Activated CD4-positive, alpha-beta T cell treated with anti-CD3 and anti-CD28 coated beads, Interleukin-2, amount 50 U/mL, for 16 hours (primary cell): ENCODE results near the gene ZNF420.
"Not testable (repeated sequence)": the region's sequence is repeated elsewhere in the genome, so short reads cannot be mapped to it uniquely, and the experiment has no call there.

Source experiments
- DNase-seq: peaks from one replicate; pipeline ENCODE4 v3.0.0-alpha.2; 2020

ZNF420 gene

DNA sequence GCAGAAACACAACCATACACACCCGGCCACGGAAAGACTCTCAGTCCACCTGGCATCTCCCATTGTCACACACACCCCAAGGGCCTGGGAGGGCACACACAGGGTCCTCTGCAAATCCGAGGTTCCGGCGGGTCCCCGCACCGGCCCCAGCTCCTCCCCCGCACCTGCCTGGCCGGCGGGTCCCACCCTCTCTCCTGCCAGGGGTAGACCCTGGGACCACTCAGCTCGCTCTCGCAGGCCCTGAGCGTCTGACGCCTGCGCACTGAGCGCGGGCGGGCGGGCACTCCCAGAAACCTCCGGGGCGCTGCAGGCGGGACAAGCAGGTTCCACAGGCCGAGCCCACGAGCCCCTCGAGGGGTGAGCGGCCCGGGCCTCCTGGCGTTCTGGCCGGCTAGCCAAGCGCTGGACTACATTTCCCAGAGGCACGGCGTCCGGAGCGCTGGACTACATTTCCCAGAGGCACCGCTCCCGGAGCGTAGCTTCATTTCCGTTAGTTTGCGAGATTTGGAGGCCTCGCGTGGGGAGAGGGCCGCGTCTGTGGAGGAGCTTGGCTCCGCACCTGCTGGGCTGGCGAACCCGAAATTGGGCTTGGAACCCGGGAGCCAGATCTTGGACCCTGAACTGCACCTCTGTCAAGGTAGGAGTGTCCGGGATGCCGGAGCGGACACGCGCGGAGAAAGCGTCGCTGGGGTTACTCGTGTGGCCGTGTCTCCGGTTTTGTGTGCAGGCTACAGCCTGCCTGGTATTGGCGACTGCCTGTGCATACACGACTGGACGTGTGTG is at the start of gene ZNF420:
ZNF420 (plus strand) TSS at position 500 of the 783 bp plus-strand sequence. CDS start 10,686 bp downstream, outside the sequence.
- DNase-seq = peak; percentile 92

DNA sequence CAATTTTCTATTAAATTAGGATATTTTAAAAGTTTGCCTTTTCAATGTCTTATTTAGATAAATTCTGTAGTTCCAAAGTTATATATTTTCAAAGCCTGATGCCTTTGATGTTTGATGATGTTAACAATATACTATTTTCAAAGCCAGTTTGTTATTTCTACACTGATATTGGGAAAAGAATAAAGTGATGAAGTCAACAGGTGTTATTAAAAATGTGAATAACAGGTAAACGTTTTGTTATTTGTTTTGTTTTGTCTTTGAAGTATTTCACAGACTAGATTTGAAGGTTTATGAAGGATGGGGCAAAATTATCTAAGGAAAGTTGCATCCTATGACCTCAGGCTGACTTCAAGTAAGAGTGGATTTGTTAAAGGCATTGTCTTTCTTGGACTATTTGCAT is 33.1 kb upstream of the ZNF420 start:
- no peak for DNase-seq

DNA sequence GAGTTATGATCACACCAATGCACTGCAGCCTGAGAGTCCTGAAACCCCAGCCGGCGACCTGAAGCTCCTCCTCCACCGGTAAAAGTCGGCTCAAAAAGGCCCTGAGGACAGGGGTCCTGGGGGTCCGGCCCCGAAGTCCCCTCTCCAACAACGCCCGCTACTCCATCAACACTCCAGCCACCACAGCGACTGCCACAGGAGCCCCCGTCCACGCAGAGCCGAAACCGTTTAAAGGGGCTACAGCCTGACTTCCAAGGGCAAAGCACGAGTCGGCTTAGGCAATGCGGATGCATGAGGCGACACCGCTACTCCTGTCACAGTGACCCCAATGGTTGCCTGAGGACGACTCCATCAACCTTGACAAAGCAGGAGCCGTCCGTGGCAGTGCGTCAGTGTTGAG is 22.9 kb upstream of the ZNF420 start:
- no peak for DNase-seq

DNA sequence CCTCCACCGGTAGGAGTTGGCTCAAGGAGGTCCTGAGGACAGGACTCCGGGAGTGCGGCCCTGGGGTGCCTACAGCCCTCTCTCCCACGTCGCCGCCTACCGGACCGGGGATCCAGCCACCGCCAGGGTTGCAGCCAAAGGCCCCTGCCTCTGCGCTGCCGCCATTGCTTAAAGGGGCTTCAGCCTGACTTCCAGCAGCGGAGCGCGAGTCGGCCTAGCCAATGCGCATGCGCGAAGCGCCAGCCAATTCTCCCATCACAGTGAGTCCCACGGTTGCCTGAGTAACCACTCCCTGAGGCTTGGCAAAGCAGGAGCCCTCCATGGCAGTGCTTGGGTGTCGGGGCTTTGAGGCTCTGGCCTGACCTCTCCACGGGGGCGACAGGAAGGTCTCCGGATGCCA is 21.5 kb upstream of the ZNF420 start:
- DNase-seq = no peak

DNA sequence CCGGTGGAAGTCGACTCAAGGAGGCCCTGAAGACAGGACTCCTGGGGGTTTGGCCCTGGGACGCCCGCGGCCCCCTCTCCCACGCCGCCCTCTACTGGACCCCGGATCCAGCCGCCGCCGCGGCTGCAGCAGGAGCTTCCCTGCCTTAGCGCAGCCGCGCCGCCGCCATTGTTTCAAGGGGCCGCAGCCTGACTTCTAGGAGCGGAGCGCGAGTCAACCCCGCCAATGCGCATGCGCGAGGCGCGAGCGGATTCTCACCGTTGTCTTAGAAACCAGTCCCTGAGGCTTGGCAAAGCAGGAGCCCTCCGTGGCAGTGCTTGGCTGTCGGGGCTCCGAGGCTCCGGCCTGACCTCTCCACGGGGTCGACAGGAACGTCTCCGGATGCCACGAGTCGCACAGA is 19.1 kb upstream of the ZNF420 start:
- no peak for DNase-seq

DNA sequence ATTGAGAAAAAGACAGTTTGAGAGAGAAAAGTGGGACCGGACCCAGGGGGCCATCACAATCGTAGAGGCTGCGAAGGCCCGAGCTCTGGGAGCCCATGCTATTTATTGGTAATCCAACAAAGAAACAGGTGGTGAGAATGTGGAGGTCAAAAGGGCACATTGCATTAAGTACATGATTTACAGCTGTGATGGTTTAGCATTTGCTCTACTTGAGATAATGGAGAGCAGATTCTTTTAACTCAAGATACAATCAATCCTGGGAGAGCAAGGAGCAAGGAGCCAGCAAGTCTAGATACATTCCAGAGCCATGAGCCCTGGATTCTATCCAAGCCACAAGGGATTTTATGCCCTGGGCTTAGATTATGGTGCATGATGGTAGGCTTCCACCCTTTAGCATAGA is 13.3 kb upstream of the ZNF420 start:
- DNase-seq = not testable (repeated sequence)

DNA sequence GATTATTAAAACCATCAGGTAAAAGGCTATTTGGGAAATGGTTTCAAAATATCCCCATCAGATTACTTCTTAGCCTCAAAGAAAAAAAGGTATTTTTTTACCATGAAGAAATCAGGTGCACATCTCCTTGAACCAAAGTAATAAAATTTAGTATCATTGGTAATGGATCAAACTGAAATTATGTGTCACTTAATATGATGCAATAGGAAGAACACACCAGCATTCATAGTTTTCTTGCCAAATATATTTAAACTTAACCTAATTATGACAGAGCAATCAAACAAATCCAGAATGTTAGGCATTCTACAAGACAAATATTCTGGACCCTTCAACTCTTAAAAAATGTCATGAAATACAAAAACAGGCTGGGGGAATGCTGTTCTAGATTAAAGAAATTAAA is 4.1 kb upstream of the ZNF420 start:
- DNase-seq = no peak

DNA sequence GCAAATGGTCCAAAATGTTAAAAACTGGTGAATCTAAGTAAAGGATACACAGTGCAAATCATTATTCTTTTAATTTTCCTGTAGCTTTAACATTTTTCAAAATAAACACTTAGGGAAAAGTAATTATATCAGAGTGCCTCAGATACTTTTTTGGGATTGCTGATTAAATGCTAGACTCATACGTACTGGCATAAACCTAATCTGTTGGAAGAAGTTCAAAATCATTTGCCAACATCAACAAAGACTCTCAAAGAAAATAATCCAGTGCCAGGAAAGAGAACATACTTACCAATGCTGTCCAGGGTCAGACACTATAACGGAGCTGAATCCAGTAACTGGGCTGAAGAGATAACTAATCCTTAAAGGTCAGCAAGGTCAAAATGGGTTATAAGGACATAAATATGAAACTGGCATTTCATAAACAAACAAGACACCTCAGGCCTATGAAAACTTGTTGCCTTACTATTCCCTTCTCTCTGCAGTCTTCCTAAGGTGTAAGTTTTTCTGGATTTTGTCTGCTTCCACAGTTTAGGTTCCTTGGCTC is 3.3 kb upstream of the ZNF420 start:
- no peak for DNase-seq

DNA sequence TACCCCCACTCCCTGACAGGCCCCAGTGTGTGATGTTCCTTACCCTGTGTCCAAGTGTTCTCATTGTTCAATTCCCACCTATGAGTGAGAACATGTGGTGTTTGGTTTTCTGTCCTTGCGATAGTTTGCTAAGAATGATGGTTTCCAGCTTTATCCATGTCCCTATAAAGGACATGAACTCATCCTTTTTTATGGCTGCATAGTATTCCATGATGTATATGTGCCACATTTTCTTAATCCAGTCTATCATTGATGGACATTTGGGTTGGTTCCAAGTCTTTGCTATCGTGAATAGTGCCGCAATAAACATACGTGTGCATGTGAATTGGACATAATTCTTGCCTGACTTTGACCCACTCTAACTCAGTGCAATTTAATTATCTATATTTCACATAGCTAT is 1.7 kb upstream of the ZNF420 start:
- not testable (repeated sequence) for DNase-seq

DNA sequence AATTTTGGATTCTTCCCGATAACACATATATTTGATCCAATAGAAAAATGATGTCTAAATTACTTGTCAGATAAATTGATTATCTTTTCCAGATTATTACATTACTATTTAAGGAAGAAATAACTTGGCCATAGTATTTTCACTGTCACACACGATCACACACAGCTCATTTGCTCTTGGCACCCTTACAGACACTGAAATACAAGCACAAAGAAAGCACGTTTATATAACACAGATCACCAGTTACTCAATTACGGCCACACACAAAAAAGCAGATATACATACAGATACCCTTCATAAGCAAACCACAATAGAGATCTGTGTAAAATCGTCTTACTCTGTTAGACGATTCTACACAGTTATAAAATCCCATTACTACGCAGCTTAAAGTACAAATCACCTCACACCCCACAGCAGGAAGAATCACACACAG is 716 bp upstream of the ZNF420 start:
- DNase-seq = no peak

DNA sequence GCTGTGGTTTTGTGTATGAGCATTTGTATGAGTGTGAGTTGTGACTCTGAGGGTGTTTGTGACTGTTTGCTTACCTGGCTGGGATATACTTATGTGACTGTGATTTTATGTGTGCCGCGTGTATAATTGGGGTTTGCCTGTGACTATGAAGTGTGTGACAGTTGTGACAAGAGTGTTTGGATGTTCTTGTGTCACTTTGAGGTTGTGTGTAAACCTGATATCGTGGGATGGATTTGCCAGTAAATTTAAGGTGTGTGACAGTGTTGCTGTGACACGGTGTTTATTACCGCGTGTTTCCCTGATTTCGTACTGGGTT is 442 bp downstream of the ZNF420 start:
- no peak for DNase-seq

DNA sequence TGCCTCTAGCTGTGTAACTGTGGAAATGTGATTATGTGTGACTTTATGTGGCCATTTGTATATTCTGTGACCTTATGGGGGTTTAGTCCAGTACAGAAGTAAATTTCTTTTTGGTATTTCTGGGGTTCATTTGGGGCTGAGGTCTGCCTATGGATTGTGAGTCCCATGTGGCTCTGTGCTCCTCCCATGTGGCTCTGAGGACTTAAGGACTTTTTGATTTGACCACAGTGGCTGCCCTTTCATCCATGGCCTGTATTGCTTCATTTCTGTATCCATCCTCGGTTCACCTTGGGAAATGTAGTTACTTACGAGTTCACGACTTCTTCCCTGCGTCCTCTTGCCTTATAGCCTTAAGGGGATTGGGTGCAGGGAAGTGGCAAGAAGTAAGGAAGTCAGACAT is 1.0 kb downstream of the ZNF420 start:
- no peak for DNase-seq

DNA sequence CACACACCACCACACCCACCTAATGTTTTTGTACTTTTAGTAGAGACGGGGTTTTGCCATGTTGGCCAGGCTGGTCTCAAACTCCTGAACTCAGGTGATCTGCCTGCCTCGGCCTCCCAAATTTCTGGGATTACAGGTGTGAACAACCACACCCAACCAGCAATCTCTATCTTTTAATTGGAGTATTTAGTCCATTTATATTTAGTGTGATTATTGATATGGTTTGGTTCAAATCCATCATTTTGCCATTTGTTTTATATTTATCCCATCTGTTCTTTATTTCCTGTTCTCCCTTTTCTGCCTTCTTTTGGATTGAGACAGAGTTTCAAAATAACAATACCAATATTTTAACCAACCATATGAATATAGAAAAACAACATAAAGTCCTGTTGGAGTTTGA is 4.1 kb downstream of the ZNF420 start:
- no peak for DNase-seq

DNA sequence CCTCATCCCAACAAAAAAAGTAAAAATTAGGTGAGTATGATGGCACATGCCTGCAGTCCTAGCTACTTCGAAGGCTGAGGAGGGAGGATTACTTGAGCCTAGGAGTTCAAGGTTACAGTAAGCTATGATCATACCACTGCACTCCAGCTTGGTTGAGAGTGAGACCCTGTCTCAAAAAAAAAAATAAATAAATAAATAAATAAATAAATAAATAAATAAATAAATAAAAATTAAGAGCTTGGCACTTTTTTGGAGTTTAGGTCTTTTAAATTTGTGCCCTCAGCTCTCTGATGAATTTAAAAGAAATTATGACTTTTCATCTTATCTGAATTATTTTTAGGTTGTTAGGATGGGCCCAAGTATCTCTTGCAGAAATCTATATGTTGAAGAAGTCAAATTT is 8.9 kb downstream of the ZNF420 start:
- DNase-seq = no peak

DNA sequence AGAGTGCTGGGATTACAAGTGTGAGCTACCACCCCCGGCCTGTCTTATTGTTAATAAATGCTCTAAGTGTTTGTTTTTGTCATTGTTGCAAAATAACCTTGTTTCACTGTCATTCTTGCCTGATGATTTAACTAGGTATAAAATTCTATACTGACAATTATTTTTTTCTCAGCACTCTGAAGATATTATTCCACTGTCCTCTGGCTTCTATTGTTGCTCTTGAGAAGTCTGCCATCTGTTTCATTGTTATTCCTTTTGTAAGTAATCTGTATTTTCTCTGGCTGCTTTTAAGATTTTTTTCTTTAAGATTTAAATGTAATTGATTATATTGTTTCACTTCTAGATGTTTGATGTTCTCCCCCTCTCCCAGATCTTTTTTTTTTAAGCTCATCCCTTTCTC is 17.6 kb downstream of the ZNF420 start:
- no peak for DNase-seq

DNA sequence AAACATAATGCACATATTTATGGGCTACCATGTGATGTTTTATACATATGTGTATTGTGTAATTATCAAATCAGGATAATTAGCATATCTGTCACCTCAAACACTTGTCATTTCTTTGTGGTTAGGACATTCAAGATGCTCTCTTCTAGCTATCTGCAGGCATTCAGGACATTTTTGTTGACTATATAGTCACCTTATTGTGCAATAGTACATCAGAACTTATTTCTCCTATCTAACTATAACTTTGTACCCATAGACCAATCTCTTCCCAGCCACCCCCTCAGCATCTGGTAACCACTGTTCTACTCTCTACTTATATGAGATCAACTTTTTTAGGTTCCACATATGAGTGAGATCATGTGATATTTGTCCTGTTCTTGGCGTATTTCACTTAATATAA is 20.3 kb downstream of the ZNF420 start:
- no peak for DNase-seq

DNA sequence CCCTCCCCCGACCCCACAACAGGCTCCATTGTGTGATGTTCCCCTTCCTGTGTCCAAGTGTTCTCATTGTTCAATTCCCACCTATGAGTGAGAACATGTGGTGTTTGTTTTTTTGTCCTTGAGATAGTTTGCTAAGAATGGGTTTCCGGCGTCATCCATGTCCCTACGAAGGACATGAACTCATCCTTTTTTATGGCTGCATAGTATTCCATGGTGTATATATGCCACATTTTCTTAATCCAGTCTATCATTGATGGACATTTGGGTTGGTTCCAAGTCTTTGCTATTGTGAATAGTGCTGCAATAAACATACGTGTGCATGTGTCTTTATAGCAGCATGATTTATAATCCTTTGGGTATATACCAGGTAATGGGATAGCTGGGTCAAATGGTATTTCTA is 25.9 kb downstream of the ZNF420 start:
- DNase-seq = not testable (repeated sequence)

DNA sequence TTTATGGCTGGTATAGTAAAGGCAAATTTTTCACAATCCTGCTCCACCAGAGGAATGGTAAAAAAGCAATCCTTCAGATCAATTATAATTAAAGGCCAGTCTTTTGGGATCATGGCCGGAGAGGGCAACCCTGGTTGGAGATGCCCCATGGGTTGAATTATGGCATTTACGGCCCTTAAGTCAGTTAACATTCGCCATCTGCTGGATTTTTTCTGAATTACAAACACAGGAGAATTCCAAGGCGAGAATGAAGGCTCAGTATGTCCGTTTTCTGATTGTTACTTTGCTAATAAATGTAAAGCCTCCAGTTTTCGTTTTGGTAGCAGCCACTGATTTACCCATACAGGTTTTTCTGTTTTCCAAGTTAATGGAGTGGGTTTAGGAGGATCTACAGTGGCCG is 33.5 kb downstream of the ZNF420 start:
- not testable (repeated sequence) for DNase-seq

DNA sequence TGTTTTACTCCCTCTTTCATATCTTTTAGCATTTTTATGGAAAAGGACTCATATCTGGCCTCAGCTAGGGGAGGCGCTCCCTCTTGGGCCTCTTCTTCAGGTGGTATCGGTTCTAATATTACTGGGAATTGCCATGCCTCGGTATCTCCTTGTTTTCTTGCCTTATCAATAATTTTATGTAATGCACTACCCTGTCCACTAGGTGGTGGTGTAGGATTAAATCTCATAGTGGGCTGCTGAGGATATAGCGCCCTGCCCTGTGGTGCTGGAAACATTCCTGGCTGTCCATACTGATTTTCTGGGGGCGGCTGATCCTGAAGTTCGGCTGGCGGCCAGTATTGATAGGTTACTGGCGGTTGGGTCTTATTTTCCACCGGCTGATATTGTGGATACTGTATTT is 35.8 kb downstream of the ZNF420 start:
- DNase-seq = no peak

DNA sequence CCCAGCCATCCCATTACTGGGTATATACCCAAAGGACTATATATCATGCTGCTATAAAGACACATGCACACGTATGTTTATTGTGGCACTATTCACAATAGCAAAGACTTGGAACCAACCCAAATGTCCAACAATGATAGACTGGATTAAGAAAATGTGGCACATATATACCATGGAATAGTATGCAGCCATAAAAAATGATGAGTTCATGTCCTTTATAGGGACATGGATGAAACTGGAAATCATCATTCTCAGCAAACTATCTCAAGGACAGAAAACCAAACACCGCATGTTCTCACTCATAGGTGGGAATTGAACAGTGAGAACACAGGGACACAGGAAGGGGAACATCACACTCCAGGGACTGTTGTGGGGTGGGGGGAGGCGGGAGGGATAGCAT is 43.9 kb downstream of the ZNF420 start:
- DNase-seq = not testable (repeated sequence)

DNA sequence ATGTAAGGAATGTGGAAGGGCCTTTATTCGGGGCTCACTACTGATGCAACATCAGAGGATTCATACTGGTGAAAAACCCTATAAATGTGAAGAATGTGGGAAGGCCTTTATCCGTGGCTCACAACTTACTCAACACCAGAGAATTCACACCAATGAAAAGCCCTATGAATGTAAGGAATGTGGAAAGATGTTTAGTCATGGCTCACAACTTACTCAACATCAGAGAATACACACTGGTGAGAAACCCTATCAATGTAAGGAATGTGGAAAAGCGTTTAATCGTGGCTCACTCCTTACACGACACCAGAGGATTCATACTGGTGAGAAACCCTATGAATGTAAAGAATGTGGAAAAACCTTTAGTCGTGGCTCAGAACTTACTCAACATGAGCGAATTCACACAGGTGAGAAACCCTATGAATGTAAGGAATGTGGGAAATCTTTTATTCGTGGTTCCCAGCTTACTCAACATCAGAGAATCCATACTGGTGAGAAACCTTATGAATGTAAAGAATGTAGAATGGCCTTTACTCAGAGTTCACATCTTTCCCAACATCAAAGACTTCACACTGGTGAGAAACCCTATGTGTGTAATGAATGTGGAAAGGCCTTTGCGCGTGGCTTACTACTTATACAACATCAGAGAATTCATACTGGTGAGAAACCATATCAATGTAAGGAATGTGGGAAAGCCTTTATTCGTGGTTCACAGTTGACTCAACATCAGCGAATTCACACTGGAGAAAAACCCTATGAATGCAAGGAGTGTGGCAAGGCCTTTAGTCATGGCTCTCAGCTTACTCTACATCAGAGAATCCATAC is 50.0 kb downstream of the ZNF420 start:
- no peak for DNase-seq

DNA sequence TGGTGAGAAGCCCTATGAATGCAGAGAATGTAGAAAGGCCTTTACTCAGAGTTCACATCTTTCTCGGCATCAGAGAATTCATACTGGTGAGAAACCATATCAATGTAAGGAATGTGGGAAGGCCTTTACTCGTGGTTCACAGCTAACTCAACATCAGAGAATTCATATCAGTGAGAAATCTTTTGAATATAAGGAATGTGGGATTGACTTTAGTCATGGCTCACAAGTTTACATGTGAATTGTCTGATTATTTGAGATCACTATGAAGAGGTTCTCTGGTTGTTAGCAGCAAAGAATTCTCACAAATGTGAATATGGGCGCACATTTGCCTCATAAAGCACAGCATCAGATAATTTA is 50.6 kb downstream of the ZNF420 start:
- DNase-seq = no peak

DNA sequence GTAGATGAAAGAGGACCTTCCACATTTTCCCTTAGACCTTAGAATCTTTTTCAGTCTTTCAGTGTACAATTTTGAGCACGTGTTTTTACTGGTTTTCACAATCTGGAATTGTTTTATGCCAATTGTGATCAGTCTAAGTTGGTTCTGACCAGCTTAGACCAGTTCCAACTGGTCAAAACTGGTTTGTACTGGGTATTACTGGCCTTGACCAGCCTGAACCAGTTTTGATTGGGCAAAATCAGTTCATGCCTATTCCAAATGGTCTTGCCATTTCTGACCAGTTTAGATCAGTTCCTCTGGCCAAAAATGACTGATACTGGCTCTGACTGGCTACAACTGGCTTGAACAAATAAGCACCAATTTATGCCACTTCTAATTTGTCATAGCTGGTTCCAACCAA is 57.9 kb downstream of the ZNF420 start:
- DNase-seq = no peak

DNA sequence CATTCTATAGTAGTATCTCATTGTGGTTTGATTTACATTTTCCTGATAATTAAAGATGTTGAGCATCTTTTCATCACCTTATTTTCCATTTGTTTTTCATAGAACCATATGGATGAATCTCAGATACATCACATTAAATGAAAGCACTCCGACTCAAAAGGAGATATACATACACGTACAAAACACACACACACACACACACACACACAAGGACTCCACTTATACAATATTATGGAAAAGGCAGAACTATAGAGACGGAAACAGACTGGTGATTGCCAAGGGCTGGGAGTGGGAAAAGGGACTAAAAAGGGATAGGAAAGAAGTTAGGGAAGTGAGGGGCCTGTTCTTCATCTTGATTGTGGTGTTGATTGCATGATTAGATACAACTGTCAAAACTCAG is 70.0 kb downstream of the ZNF420 start:
- DNase-seq = no peak
